ENCODE results near the gene SSBP2.

DNA sequence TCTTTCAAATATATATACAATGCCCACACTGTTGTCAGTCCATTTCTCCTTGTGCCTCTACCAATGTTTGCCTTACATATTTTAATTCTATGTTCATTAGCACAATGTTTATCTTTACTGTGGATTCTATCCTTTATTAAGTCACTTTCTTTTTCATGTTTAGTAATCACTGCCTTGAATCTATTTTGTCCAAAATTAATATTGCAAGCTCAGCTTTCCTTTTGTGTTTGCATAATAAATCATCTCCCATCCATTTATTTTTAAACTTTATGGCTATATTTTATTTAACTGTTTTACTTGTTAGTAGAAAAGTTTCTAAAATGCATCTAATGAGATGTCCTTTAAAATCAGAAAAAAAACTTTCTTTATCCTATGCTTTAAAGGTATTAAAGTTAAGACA is 230.1 kb downstream of the SSBP2 start:
- TF ChIP-seq, protein P1, sequence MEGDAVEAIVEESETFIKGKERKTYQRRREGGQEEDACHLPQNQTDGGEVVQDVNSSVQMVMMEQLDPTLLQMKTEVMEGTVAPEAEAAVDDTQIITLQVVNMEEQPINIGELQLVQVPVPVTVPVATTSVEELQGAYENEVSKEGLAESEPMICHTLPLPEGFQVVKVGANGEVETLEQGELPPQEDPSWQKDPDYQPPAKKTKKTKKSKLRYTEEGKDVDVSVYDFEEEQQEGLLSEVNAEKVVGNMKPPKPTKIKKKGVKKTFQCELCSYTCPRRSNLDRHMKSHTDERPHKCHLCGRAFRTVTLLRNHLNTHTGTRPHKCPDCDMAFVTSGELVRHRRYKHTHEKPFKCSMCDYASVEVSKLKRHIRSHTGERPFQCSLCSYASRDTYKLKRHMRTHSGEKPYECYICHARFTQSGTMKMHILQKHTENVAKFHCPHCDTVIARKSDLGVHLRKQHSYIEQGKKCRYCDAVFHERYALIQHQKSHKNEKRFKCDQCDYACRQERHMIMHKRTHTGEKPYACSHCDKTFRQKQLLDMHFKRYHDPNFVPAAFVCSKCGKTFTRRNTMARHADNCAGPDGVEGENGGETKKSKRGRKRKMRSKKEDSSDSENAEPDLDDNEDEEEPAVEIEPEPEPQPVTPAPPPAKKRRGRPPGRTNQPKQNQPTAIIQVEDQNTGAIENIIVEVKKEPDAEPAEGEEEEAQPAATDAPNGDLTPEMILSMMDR (IDR thresholded peaks at IDR 0.05; ENCODE audit: insufficient read depth, low read length, poor library complexity, severe bottlenecking) = no peak
- no peak for TF ChIP-seq EZH2phosphoT487 (conservative IDR thresholded peaks at IDR 0.05; ENCODE audit: low read length)

Data from SU-DHL-6 (cell line).